ENCODE measurements around the gene DOCK11.

DNA sequence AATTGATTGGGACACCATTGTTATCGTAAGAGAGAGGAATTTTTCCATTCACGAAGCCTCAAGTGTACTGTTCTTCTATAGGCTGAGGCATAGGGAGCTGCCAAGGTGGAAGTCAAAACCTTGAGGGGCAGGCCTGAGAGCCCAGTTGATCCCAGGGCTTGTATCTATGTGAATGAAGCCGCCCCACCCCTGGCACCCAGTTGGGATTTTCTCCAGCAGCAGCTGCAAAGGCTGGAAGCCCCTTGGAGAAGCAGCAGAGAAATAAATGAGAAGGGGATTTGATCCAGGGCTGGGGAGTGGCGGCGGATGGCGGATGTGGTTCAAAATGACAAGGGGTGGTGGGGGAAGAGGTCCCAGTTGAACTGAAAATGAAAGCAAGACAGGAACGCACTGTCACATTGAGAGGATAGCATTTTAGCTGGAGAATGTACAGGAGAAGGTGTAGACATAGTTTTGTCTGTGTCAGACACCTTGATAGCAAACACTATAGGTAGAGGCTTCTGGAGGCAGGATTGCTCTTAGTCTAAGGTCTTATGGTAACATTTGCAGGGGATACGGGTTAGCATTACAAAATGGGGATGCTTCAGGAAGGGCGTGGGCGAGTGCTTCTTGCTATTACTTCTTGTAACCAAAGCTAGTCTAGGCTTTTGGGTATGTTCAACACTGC, 32.6 kb downstream of the DOCK11 start:
- TF ChIP-seq, protein P1, sequence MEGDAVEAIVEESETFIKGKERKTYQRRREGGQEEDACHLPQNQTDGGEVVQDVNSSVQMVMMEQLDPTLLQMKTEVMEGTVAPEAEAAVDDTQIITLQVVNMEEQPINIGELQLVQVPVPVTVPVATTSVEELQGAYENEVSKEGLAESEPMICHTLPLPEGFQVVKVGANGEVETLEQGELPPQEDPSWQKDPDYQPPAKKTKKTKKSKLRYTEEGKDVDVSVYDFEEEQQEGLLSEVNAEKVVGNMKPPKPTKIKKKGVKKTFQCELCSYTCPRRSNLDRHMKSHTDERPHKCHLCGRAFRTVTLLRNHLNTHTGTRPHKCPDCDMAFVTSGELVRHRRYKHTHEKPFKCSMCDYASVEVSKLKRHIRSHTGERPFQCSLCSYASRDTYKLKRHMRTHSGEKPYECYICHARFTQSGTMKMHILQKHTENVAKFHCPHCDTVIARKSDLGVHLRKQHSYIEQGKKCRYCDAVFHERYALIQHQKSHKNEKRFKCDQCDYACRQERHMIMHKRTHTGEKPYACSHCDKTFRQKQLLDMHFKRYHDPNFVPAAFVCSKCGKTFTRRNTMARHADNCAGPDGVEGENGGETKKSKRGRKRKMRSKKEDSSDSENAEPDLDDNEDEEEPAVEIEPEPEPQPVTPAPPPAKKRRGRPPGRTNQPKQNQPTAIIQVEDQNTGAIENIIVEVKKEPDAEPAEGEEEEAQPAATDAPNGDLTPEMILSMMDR (conservative IDR thresholded peaks at IDR 0.05; ENCODE audit: low read depth, low read length), result no peak
- TF ChIP-seq EZH2 (IDR thresholded peaks at IDR 0.05; ENCODE audit: borderline replicate concordance, low read depth, low read length, poor library complexity, severe bottlenecking), result no peak
